8988T (cell line): ENCODE results near the gene HRH4.

Source experiments
- DNase-seq: peaks from one replicate; pipeline ENCODE4 v3.0.0; 2011

HRH4 gene, protein sequence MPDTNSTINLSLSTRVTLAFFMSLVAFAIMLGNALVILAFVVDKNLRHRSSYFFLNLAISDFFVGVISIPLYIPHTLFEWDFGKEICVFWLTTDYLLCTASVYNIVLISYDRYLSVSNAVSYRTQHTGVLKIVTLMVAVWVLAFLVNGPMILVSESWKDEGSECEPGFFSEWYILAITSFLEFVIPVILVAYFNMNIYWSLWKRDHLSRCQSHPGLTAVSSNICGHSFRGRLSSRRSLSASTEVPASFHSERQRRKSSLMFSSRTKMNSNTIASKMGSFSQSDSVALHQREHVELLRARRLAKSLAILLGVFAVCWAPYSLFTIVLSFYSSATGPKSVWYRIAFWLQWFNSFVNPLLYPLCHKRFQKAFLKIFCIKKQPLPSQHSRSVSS

DNA sequence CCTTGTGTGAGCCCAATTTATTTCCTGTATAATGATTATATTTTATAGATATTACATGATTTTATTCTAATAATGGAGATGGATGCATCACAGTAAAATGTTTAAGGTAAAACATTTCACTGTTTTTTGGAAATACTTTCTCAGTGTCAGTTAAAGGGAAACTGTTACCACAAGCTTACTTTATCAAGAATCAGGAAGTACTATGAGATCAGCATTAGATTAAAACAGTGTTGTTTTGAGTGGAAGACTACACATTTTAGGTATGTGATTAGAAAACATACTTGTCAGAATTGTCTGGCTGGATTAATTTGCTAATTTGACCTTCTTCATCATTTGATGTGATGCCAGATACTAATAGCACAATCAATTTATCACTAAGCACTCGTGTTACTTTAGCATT, at the start of gene HRH4:
TSS of gene HRH4 (plus strand) at position 250 of the 400 bp plus-strand sequence. CDS start at position 342, 92 bp downstream.
- DNase-seq = no peak

DNA sequence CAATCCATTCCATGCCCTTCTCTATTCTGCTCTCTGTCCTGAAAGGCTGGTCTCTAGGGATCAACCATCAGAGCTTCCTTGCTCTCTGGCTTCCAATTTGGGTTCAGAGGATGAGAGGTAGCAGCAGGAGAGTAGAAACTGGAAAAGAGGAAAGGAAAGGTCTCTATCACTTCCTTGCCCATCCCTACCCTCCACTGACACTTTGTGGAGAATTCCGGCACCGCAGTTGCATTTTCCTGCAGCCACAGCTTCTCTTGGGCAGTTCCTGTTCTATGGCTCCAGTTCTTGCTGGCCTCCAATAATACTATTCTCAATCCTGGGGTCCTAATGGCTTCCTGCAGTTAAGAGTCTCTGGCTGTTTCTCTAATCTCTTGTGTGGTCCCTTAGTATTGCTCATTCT, 47.3 kb upstream of the HRH4 start:
- DNase-seq = no peak

DNA sequence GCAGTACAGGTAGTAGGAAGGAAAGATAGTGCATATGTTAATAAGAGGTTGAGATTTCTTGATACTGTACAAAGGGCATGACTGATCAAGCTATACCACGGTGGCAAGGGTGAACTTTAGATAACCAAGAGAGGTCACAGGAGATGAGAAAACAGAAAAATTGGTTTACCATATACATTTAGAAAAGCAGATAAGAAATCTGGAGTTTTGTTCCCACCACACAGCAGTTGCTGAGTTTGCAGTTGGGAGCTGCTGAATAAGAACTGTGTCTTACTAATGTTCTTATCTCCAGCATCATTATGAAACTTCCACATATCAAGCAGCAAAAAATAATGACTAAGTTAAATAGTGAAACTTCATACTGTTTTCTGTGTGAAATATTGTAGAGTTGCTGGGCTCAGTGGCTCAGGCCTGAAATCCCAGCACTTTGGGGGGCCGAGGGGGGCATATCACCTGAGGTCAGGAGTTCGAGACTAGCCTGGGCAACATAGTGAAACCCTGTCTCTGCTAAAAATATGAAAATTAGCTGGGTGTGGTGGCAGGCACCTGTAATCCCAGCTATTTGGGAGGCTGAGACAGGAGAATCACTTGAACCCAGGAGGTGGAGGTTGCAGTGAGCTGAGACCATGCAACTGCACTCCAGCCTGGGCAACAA, 46.0 kb upstream of the HRH4 start:
- DNase-seq = no peak

DNA sequence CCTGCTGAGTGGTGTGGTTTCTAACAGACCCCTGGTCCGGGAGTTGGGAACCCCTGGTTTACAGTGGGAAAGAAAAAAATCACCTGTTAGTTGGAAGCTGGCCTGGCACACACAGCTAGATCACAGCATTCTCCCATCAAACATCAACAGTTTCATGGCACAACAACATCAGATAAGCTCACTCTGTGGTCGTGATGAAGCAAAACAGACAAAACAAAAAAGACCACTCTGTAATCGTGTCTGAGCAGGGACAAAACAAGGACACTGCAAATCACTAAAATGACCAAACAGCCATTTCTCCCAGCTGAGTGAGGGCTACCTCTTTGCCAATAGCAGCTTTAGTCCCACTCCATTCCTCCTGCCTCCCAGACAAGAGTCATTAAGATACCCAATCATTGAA, 43.0 kb upstream of the HRH4 start:
- no peak for DNase-seq

DNA sequence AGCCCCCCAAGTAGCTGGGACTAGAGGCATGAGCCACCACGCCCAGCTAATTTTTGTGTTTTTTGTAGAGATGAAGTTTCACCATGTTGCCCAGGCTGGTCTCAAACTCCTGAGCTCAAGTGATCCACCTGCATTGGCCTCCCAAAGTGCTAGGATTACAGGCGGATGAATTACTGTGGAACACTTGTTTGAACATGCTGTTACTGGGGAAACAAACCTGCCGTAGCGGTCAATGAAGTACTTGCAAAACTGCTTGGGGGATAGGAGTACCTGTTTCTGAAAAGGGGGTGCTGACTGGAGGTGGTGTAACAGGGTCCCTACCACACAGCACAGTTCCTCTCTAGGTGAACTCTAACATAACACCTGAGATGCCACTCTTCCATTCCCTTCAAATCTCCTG, 39.9 kb upstream of the HRH4 start:
- no peak for DNase-seq

DNA sequence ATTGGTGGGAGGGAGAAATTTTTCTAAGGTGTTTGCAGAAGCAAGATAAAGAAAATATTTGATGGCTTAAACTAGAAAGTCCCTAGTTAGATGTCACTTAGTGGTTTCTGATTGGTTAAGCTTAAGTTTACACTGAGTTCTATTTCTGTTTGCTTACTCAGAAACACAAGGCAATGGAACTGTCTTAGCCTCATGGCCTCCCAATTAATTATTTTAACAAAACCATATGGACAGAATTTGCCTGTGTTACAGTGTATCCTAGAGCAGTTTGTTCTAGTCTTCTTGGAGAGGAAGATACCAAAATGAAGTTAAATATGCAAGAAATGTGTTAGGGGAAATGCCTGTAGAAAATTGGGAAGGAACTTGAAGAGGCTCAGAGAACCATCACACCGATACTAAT, 38.6 kb upstream of the HRH4 start:
- no peak for DNase-seq

DNA sequence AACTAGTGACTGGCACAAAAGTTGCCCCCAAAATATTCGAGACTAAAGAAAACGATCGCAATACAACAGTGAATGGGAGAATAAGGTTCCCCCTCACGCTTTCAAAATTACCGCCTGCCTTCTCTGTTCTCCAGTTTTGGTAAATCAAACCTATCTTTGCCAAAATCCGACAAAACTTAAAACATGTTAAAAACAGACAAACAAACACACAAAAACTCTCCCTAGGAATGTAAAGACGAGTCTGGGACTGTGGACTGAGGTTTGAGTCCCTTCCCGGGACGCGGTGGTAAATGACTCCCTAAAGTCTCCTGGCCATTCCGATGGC, 34.4 kb upstream of the HRH4 start:
- no peak for DNase-seq

DNA sequence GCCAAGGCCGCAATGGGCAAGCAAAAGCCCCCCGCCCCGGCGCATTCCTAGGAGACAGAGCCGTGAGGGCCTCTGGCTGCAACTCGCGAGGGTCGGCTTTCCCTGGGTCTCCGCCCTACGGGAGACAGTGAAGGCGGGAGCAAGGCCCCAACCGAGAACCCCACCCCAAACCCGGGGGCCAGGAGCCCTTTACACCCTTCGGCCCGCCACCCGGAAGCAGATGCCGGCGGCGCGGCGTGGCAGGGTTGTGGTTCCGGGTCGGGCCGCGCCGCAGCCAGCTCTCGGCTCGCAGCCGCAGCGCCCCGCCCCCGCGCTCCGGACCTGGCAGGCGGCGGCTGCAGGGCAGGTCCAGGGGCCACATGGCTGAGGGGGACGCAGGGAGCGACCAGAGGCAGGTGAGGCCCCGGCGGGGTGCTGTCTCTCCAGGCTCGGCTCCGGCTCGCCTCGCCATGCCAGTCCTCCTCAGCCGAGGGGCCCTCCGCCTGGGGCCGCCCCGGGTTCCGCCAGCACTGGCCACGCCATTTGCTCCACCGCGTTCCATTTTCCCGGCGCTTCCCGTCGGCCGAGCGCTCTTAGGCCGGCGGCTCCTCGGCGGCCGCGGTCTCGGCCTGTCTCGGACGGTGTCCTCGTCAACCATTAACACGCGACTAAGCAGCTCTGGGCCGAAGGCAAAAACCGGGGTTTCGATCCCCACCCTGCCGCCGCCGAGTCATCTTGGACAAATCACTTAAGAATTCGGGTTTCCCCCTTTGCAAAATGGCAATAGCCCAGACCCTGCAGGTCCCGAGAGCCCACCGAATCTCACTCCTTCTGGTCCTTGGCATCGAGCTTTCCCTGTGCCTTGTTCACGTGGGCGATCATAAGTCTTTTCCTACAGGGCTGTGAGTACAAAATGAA, 33.8 kb upstream of the HRH4 start, which contains the start of gene IMPACT:
TSS of gene IMPACT (plus strand) at position 273 of the 897 bp plus-strand sequence. CDS start at position 360, 87 bp downstream.
- DNase-seq = peak; percentile 91

DNA sequence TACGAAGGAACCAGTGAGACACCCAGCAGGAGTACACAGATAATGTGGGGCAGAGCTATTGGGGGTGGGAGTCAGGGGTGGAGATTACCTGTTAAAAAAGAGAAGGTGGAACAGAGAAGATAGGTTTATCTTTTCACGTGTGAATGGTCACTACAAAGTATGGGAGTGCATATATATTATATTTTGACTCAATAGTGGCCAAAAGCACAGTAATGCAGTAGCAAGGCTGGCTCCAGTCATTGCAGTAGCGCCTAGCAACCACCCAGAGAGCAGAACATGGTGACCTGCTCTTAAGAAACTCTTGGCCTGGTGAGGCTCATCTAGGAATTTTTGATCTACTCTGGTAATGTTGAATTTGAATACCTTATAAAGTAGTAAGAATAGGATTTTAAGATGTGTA, 33.0 kb upstream of the HRH4 start:
- DNase-seq = no peak

DNA sequence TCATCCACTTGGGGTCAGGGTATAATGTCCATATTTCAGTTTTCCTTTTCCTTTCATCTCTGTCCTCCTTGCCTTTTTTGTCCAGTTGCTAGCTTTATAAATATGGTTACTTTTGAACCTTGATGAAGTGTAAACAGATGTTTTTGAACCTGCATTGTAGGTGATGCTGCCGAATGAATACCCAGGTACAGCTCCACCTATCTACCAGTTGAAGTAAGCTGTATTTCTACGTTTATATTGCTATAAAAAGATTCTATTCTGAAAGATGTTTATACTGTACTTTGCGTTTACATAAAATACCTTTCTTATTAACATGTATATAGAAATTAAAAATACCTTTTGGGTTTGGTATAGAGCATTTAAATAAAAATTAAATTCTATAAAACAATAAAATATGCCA, 31.7 kb upstream of the HRH4 start:
- DNase-seq = no peak

DNA sequence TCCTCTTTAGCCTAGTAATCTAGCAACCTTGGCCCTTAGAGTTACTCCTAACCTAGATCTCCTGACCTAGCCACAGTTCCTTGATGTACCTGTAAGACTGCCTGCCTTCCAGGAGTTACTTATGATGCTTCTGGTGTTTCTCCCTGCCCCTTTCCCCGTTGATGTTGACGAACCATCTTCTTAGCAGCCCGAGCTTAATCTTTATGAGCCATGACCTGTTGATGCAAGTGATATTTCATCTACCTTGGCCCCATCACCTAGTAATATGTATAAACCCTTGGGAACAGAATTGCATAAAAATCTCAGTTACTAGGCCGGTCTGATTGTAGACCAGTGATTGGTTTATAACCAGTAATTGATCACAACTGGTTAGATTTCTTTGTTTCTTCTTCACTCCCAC, 31.2 kb upstream of the HRH4 start:
- DNase-seq = no peak

DNA sequence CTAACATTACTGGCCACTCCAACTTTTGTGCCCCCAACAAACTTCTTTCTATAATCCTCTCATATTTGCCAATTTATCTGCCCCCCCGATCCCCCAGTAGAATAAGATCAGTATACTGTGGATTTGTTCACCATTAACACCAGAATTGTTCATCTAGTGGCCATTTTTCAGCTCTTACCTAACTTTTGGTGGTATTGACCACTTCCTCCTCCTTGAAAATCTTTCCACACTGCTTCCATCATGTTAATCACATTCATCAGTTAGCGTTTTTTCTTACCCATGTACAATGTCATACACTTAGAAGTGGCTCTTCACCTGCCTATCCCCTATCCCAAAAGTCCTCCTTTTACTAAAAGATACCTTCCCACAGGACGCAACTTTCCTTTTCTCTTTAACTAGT, 27.8 kb upstream of the HRH4 start:
- no peak for DNase-seq

DNA sequence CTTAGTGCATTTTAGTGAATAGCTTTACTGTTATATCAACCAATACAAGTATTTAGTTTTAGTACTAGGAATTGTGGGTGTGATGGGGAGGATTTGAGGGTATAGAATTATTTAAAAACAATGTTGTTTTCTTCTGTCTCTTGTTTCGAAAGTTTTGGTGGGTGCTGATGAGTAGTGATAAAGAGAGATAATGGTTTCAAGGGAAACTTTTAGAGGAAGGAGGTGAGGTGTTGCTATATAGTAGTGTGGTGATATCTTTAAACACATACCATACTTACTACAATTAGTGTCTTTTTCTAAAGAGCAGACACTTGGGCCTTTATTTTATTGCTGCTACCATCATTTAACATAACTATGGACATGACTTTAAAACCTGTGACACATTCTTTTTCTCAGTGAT, 23.5 kb upstream of the HRH4 start:
- DNase-seq = no peak

DNA sequence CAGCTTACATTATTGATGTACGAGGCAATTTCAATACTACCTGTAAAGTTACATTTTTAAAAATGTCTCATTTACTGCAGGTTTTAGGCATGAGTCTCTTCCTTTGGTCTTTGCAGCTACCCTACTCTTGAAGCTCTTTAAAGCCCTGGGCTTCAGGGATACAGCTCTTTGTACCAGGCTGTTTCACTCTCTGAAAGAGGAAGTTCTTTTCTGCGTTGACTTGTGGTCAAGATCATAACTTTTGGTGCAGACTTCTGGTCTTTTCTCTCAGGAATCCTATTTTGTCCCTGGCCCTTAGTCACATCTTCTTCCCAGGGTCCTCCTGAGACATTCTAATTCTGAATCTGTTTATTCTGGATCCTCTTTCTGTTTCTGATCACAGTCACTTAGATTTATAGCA, 16.6 kb upstream of the HRH4 start:
- DNase-seq = no peak

DNA sequence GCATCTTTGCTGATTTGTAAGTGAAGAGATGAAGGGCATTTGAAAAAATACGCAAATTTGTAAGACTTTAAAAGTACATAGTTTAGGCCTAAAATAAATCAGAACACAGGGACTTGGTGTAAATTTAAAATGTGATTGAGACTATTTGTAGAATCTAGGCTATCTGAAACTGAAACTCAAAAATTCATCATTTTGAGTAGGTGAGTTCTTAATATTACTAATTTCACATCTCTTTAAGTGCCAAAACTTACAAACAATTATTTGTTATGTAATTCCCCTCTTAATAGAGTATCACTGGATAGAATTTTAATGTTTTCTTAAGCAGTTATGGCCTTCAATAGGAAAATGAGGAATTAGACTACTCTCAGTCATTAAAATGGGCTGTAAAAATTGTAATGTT, 14.0 kb upstream of the HRH4 start:
- no peak for DNase-seq

DNA sequence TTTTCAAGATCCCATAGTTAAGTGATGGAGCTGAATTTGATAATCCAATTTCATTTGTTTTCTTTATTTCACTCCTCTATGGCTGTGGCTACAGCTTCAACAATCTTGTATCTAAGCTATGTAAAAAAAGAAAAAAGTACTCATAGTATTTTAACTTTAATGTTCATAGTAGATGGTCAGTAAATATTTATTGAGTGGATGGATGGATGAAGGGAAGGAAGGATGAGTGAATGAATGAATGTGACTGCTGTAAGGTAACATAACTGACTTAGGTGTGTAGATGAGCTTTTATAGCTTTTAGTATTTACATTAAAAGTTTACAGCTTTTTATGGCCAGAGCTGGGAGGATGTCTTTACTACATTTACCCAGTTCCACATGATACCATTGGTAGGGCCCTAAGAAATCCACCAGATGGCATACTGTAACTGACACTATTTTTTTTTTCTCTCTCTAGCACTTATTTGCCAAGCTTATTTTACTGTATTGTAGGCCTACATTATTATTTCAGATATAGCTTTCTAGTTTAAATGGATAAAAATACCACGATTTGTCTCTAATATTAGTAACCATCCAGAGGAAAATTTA, 13.4 kb upstream of the HRH4 start:
- DNase-seq = no peak

DNA sequence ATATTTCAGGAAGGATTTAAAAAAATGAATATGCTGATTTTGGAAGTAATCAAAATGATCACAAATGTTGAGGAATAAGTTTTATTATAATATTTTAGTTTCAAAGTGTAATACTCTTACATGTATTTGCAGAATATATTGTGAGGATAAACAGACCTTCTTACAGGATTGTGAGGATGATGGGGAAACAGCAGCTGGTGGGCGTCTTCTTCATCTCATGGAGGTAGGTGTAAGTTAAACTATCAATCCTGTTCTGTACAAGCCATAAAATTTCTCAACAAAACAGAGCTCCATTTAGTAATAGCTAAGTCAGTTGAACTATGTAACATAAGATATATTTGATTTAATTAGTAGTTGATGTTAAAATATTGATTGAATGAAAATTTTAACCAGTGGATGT, 12.5 kb upstream of the HRH4 start:
- DNase-seq = no peak

DNA sequence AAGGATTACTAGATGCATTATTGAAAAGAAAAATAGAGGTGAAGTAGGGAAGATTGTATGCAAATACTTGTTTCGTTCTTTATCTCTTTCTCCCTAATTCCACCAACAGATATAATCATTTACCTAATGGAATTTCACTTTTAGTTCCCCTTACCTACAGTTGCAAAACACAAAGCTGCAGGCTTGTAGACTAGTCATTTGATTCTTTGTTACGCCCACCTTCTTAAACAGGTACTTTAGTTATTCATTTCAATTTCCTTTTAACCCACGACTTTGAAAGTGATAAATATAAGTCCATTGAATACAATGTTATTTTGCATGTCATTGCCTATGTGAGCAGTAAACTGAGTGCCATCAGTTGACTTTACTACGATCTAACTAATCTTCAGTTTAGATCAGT, 3.9 kb upstream of the HRH4 start:
- DNase-seq = no peak

DNA sequence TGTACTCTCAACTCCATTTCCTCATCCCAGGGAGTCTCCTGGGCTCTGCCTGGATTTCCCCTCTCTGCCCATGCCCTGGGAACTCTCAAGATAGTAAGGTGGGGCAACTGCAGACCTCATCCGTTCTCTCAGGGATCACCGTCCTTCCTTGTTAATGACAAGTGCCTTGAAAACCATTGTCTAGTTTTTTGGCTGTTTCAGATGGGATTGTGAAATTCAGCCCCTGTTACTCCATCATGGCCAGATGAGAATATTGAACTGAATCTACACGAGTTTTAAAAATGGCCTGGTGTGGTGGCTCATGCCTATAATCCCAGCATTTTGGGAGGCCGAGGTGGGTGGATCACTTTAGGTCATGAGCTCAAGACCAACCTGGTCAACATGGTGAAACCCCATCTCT, 665 bp upstream of the HRH4 start:
- no peak for DNase-seq

DNA sequence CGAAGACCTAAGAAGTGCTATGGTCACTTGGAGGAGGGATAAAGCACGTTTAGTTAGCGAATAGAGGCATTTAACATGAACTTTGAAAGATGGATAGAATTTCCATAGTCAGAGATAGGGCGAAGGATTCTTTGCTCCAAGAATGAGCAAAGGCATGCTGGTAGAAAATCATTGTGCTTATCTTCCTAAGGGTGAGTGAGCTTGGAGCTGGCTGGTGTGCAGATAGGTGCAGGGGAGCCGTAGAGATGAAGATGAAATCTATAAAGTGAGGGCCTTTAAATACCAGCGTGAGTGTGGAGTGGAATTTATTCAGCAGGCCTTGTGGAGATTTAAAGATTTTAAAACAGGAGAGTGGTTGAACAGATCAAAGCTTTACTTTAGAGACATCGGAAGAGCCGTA, 1.6 kb downstream of the HRH4 start:
- DNase-seq = no peak

DNA sequence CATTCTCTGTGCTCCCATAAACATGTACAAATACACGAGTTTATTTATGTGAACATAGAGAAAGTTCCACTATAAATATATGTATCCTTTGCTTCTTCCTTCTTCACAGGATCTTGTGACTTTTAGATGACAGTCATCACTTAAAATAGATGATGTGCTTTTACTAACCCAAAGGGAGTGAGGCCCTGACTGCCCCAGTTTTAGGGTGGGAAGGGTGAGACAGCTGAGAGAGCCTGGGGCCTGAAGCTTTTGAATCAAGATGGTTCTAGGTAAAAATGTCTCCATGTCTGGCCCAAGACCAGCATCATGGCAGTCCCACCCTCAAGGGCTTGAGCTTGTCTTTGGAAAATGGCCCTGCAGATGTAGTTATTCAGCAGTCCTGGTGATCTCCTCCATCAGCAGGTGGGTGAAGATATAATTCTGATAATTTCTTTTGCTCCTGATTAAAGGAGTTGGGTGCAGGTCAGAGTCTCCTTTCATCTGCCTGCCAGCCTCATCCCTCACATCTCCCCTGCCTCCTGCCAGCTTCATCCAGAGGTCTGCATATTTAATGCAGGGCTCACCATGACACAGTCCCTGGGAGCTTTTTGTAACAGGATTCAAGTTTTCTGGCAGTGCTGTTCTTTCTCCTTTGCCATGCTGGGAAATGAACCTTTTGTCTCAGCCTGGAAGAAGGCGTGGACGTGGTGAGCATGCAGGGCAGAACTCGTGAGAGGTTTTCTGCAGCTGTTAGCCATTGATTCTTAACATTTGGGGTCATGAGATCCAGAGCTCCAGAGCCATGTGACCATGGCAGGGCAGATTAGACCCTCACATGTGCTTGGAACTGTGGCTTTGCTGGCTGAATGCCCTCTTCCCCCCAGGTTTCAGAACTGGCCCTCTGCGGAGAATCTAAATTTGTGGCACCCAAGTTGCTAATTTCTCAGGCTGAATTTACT, 2.7 kb downstream of the HRH4 start:
- DNase-seq = no peak

DNA sequence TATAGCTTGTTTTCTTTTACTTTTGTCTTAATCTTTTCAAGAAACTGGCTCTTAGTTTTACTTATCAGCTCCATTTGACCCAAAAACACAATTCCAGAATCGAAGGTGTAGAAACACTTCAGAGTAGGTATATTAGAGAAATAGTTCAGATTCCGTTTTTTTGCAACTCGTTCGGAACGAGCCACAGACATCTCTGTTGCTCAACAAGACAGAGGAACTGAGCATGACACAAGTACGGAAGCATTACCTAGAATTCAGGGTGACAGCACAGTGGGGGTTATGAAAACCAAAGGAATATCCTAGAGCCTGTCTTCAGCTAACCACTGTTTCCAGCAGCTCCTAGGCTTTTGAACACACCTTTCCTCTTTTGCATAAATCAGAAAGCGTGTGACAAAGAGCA, 5.0 kb downstream of the HRH4 start:
- DNase-seq = no peak
